H1 (cell line): Measurements from ENCODE around the gene ZNF81. TPM values are rescaled to one million over a fixed set of nuclear protein-coding genes. Genes with fewer than 3 reads are reported as not detected.

Experiments
- CHD2 ChIP-seq: IDR thresholded peaks from 2 replicates; pipeline ENCODE4 v1.6.1; 2012; ENCODE audit warnings: low read length, improper control_type of control experiment
- NRF1 ChIP-seq: IDR thresholded peaks from 2 replicates; pipeline ENCODE4 v1.6.1; 2011; ENCODE audit warnings: mild to moderate bottlenecking, low read depth, low read length, improper control_type of control experiment
- RBBP5 ChIP-seq: IDR thresholded peaks from 2 replicates; pipeline ENCODE4 v1.7.1; 2012; ENCODE audit warnings: low read depth, mild to moderate bottlenecking, inconsistent platforms, low read length, moderate library complexity, borderline replicate concordance
- RNF2 ChIP-seq: fragments of 200-900, 300-1000 bp; sonication (generic); IDR thresholded peaks from 2 replicates; pipeline ENCODE4 v1.7.1; 2016; ENCODE audit warnings: borderline replicate concordance, low read depth, mild to moderate bottlenecking, antibody characterized with exemption, low read length; ENCODE audit not compliant: poor library complexity, severe bottlenecking; ENCODE audit errors: missing control alignments
- SIX5 ChIP-seq: IDR thresholded peaks from 2 replicates; pipeline ENCODE4 v1.6.1; 2011; ENCODE audit warnings: mild to moderate bottlenecking, low read depth, low read length
- polyA plus RNA-seq, 7 experiments: library from polyadenylated mRNA; depleted of rRNA in 3 of 7; stranded (reverse) in 5 of 7; unstranded in 2 of 7; fragments of >200 nt in 5 of 7; fragments of 200-250 nt in 2 of 7; gene quantifications; 1 replicate in 5 of 7; 2 replicates in 1 of 7; 4 replicates in 1 of 7; pipeline versions ENCODE4 v1.2.1 to v1.2.3, GENCODE V29; 2011 to 2013; ENCODE audit warnings: missing spikeins in 2 of 7, mixed read lengths in 2 of 7
- total RNA-seq: library from RNA; stranded (reverse); fragmentation: NEBNext Ultra II Directional; extraction: Animal tissue kit (Norgen Biotek cat#: 25700); gene quantifications from 2 replicates; pipeline ENCODE4 v1.2.1, GENCODE V29; 2021

ZNF81 gene
- total and polyA plus RNA-seq, 2 of the 8 experiments (the other 6 are each of a cell fraction or from before 2014, with no cell fraction given): 3.4 to 10.0 TPM

DNA sequence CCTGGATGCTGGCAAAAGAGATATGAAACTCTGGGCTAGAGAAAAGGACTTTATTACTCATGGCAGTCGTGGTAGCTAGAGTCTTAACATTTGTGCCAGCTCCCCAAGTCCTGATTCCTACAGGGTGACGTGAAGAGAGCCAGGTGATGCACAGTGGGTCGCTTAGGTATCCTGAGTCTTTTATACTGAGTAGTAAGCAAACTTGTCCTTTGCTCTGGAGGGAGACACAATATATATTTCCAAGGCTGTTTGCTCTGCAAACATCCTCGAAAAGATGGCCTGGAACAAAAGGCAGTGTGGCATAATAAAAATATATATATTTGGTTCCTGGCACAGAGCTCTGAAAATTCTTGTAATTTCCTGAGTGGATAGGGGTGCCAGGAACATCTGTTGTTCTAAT, 23.0 kb downstream of the ZNF81 start (continued):
- TF ChIP-seq NRF1 (no peak), RBBP5 (no peak), RNF2 (no peak), CHD2 (no peak), SIX5 (no peak)
